Measurements from ENCODE around the gene EDC4.

Gene EDC4

GRCh38 chr16:67847064-67847861 lies 25.6 kb upstream of the EDC4 start, which contains the start of gene CENPT:
CENPT (minus strand) TSS chr16:67847693; CDS start chr16:67833859, 13,834 bp downstream.
- POLR2A ChIA-PET (ENCODE audit: low non-redundant PET) = interaction anchor here (1.0 kb wide), 1 partner anchor 24 kb away, joined by 3 read pairs; no protein-coding TSS in a partner anchor
- CTCF ChIA-PET = no interaction called here
- peak within 1 kb of the TSS; percentile 96 for H3K27ac ChIP-seq
- DNase-seq (ENCODE audit: low spot score) = peak; percentile 75
- no peak for TF ChIP-seq CTCF (conservative IDR thresholded peaks at IDR 0.05; ENCODE audit: low read depth)

DNA sequence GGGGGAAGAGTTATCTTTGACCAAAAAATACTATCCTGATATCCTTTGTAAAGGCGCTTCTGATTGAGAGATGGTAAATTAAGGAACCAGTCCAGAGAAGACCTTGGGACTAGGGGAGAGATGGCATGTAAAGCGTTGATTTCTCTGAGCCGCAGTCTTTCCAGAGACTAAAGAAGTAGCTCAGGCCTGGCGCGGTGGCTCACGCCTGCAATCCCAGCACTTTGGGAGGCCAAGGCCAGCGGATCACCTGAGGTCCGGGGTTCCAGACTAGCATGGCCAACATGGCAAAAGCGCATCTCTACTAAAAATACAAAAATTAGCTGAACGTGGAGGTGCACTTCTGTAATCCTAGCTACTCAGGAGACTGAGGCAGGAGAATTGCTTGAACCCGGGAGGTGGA lies 24.7 kb upstream of the EDC4 start:
- ChIA-PET CTCF (interaction anchor here (0.6 kb wide), 1 partner anchor 301 kb away, joined by 3 read pairs; no protein-coding TSS in a partner anchor), POLR2A (ENCODE audit: low non-redundant PET) (no interaction called here)
- H3K27ac ChIP-seq = peak overlapping the region; percentile 96
- TF ChIP-seq CTCF (conservative IDR thresholded peaks at IDR 0.05; ENCODE audit: low read depth) = no peak
- DNase-seq (ENCODE audit: low spot score) = no peak

DNA sequence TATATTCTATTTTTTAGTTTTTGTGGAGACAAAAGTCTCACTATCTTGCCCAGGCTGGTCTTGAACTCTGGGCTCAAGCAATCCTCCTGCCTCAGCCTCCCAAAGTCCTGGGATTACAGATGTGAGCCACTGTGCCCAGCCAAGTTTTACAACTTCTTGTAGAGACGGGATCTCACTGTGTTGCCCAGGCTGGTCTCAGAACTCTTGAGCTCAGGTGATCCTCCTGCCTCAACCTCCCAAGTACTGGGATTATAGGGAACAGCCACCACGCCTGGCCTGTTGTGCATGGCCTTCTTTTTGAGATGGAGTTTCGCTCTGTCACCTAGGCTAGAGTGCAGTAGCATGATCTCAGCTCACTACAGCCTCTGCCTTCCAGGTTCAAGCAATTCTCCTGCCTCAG lies 19.2 kb upstream of the EDC4 start:
- POLR2A ChIA-PET (ENCODE audit: low non-redundant PET) = no interaction called here
- DNase-seq (ENCODE audit: low spot score) = no peak
- no peak for TF ChIP-seq CTCF (conservative IDR thresholded peaks at IDR 0.05; ENCODE audit: low read depth)
- H3K27ac ChIP-seq = peak overlapping the region; percentile 38
- CTCF ChIA-PET = interaction anchor here (1.1 to 1.2 kb wide), 2 partner anchors 18 to 30 kb away, joined by 4 to 7 read pairs; no protein-coding TSS in a partner anchor

DNA sequence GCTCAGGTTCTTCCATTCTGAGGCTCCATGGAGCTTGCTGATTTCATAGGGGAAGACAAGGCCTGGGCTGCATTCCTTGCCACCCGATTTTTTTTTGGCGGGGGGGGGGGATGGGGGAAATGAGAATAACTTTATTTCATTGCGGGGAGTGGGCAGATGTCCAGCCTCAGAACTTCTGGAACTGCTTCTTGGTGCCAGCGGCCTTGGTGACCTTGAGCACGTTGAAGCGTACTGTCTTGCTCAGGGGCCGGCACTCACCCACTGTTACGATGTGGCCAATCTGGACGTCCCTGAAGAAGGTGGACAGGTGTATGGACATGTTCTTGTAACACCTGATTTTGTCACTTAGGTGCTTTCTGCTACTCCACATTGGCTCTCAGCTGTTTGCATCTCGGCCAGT lies 17.1 kb upstream of the EDC4 start:
- no peak for DNase-seq (ENCODE audit: low spot score)
- H3K27ac ChIP-seq = peak overlapping the region; percentile 79
- no peak for TF ChIP-seq CTCF (conservative IDR thresholded peaks at IDR 0.05; ENCODE audit: low read depth)
- CTCF ChIA-PET = interaction anchor here (0.8 kb wide), 1 partner anchor 17 kb away, joined by 4 read pairs; the partner anchor contains the start of gene EDC4
- POLR2A ChIA-PET (ENCODE audit: low non-redundant PET) = no interaction called here

GRCh38 chr16:67856927-67857546 lies 15.8 kb upstream of the EDC4 start:
- CTCF ChIA-PET = interaction anchor here (0.6 to 1.2 kb wide), 2 partner anchors 68 to 185 kb away, joined by 3 to 4 read pairs; no protein-coding TSS in a partner anchor

More at GRCh38 chr16:67856927-67857546, 15.8 kb upstream of the EDC4 start:
- POLR2A ChIA-PET (ENCODE audit: low non-redundant PET) = no interaction called here
- H3K27ac ChIP-seq = peak overlapping the region; percentile 79
- DNase-seq (ENCODE audit: low spot score) = no peak
- no peak for TF ChIP-seq CTCF (conservative IDR thresholded peaks at IDR 0.05; ENCODE audit: low read depth)

Measured in RWPE1 (cell line).